Esophagus squamous epithelium (tissue), 4 donors: ENCODE data around the gene MYOD1.

ENCODE experiments used
- CTCF ChIP-seq, 6 experiments: fragments of 450-650 bp in 4 of 6; fragments of 200-600 bp in 2 of 6; sonication (generic) in 2 of 6; IDR thresholded peaks; one replicate each; pipeline ENCODE4 v1.5.1; 2016 to 2019; ENCODE audit warnings: antibody characterized with exemption in 6 of 6, mild to moderate bottlenecking in 4 of 6, moderate library complexity in 4 of 6
- POLR2A ChIP-seq, 4 donors: fragments of 450-650 bp; IDR thresholded peaks; one replicate each; pipeline ENCODE4 v1.6.1; 2017; ENCODE audit warnings: antibody characterized with exemption in 4 of 4, mild to moderate bottlenecking in 4 of 4, moderate library complexity in 3 of 4

- TF ChIP-seq CTCF (IDR thresholded peaks at IDR 0.05) (no peak), POLR2A (IDR thresholded peaks at IDR 0.05) (no peak)
These were observed 22.0 kb upstream of the MYOD1 start for GRCh38 chr11:17697175-17697949.
